ENCODE data around the gene CCDC106. TPM values are rescaled to one million over a fixed set of nuclear protein-coding genes. Genes with fewer than 3 reads are reported as not detected.

CCDC106 gene
- total and polyA plus RNA-seq, 7 donors: 5.5 to 22.9 (median 16.6) TPM

DNA sequence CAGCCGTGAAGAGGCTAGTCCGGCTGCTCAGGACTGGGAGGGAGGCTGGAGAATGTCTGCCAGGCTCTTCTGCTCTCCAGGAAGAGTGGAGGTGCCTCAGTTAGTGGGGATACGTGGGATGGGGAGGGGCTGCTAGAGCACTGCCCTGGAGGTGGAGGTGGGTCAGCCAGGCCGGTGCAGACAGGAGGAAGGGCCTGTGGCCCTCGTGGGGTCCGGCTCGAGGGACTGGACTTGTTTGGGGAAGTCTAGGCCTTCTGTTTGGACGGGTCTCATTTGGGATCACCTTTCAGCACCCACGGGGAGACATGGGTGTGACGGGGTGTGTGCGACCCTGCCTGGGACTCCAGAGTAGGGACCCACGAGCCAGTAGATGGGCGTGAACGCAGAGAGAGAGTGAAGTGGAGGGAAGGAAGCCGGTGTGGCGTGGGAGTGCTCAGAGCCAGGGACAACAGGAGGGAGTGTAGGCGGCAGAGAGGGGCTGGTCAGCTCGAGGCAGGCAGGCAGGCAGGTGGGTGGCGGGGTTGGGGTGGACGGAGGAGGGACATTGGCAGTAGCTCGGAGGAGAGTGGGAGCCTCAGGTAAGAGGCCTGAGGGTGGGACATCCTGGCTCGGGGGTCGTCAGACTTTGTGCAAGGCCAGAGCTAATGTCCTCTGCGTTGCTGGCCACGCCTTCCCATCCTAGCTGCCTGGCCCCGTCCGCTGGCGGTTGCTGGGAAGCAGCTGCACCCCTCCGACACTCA, 38.5 kb downstream of the CCDC106 start:
- WGBS, 2 donors: 57 to 84% methylated on average over 29 of the region's 29 CpGs
- intact Hi-C loops (cut with DNase I): no loop called here
- no peak for DNase-seq
- H3K27ac ChIP-seq: no peak overlapping the region
- peaks cover 29 to 80% (median 48%) of the 10 kb centered on the region in 4 donors for H3K36me3 ChIP-seq
- H3K27me3 ChIP-seq: no peaks in the 10 kb centered on the region
- no peak overlapping the region for H3K4me3 ChIP-seq
- H3K4me1 ChIP-seq: peaks cover 0 to 7% (median 0%) of the 10 kb centered on the region in 4 donors
- H3K9me3 ChIP-seq: no peaks in the 10 kb centered on the region
- TF ChIP-seq, protein P1, sequence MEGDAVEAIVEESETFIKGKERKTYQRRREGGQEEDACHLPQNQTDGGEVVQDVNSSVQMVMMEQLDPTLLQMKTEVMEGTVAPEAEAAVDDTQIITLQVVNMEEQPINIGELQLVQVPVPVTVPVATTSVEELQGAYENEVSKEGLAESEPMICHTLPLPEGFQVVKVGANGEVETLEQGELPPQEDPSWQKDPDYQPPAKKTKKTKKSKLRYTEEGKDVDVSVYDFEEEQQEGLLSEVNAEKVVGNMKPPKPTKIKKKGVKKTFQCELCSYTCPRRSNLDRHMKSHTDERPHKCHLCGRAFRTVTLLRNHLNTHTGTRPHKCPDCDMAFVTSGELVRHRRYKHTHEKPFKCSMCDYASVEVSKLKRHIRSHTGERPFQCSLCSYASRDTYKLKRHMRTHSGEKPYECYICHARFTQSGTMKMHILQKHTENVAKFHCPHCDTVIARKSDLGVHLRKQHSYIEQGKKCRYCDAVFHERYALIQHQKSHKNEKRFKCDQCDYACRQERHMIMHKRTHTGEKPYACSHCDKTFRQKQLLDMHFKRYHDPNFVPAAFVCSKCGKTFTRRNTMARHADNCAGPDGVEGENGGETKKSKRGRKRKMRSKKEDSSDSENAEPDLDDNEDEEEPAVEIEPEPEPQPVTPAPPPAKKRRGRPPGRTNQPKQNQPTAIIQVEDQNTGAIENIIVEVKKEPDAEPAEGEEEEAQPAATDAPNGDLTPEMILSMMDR (IDR thresholded peaks at IDR 0.05): no peak
- no peak for TF ChIP-seq POLR2A (IDR thresholded peaks at IDR 0.05)
- TF ChIP-seq POLR2AphosphoS5 (IDR thresholded peaks at IDR 0.05): no peak
- TF ChIP-seq EP300 (IDR thresholded peaks at IDR 0.05): no peak

DNA sequence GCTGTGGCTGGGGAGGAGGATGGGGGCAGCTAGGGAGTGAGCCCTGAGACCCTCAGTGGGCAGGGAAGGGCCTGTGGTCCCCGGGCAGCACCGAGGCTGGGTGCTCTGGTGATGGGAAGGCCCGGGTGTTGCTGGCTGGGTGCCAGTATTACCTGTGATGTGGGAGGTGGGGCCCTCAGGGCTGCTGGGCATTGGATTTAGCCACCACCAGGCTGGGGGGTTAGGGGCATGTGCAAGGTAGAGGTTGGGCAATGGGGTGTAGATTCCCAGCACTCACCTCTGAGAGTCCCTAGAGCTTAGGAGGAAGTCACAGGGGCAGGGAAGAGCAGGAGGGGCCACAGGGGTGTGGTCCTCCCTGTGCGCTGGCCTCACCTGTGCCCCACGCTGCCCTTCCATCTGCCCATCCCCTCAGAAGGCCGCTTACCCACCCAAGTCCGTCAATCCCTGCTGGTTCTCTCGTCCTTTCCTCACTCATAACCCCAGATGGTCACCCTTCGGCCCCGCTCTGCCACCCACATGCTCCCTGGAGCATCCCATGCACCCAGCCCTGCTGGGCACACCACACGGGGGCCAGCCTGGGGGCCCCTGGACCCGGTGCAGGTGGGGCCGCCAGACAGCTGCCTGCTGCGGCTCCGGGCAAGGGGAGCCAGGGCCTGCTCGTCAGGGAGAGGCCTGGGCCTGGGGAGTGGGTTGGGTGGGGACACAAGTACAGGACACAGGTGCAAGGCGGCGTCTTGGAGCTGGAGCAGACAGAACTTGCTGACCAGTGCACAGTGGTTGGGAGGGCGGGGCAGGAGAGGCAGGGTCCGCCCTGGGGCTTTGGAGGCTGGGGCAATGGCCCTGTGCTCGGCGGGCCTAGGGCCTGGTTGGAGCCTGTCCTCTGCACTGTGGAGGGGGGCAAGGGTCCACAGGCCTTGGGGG, 39.5 kb downstream of the CCDC106 start:
- intact Hi-C loops (cut with DNase I): no loop called here
- H3K9me3 ChIP-seq: no peaks in the 10 kb centered on the region
- no peaks in the 10 kb centered on the region for H3K27me3 ChIP-seq
- no peak overlapping the region for H3K4me3 ChIP-seq
- DNase-seq: no peak
- peaks cover 0 to 7% (median 0%) of the 10 kb centered on the region in 4 donors for H3K4me1 ChIP-seq
- H3K36me3 ChIP-seq: peaks cover 29 to 91% (median 52%) of the 10 kb centered on the region in 4 donors
- TF ChIP-seq, protein P1 (IDR thresholded peaks at IDR 0.05): no peak
- TF ChIP-seq POLR2A (IDR thresholded peaks at IDR 0.05): no peak
- no peak for TF ChIP-seq EP300 (IDR thresholded peaks at IDR 0.05)
- 19 to 75% methylated on average over 22 of the region's 22 CpGs for whole genome bisulfite sequencing, 2 donors
- H3K27ac ChIP-seq: no peak overlapping the region

DNA sequence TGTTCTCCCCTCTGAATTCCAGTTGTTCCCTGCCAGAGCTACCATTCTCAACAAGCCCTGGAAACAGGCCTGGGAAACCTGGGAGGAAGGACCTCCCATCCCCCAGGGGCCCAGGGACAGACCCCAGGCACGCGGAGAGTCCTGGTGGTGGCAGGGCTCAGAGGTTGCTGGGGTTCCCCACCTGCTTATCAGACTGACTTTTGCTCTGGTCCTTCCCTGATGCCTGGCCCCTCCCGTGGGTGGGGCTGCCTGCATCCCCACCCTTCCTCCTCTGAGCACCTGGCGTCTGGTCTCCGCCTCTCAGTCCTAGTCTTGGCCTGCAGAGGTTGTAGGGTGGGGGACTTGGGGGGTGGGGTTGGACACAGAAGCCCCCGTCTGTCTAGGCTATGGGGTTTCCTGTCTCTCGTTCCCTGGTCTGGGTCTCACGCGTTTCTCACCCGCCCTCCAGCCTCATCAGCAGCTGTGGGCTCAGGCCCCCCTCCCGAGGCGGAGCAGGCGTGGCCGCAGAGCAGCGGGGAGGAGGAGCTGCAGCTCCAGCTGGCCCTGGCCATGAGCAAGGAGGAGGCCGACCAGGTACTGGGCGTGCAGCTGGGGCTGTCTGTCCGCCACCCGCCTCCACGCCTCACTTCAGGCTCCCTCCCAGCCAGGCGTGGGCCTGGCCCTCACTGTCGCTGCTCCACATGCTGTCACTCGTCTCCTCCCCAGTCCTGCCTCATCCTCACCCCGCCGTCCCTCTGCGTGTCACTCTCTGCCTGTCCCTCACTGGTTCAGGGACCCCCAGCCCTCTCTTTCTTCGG, 40.6 kb downstream of the CCDC106 start:
- Histone ChIP-seq H3K9me3 (no peaks in the 10 kb centered on the region), H3K27ac (no peak overlapping the region)
- WGBS, 2 donors: 15 to 55% methylated on average over 27 of the region's 27 CpGs

More for the DNA sequence above, 40.6 kb downstream of the CCDC106 start:
- Histone ChIP-seq H3K4me3 (no peak overlapping the region), H3K4me1 (peaks cover 0 to 7% (median 0%) of the 10 kb centered on the region in 4 donors), H3K27me3 (no peaks in the 10 kb centered on the region), H3K36me3 (peaks cover 29 to 95% (median 60%) of the 10 kb centered on the region in 4 donors)
- TF ChIP-seq POLR2AphosphoS5 (IDR thresholded peaks at IDR 0.05) (no peak), EP300 (IDR thresholded peaks at IDR 0.05) (no peak), POLR2A (IDR thresholded peaks at IDR 0.05) (no peak)
- TF ChIP-seq, protein P1 (IDR thresholded peaks at IDR 0.05): no peak
- DNase-seq: peak; percentile 50
- intact Hi-C loops (cut with DNase I): no loop called here
